Neural cell (in vitro differentiated cells): ENCODE measurements around the gene TGM1.

ENCODE experiments used
- CTCF ChIP-seq: fragments of 450-650 bp; IDR thresholded peaks from 2 replicates; pipeline ENCODE4 v1.5.1; 2014; ENCODE audit warnings: antibody characterized with exemption, mild to moderate bottlenecking, moderate library complexity; ENCODE audit not compliant: poor library complexity, severe bottlenecking
- EP300 ChIP-seq: fragments of 450-650 bp; conservative IDR thresholded peaks from 2 replicates; pipeline ENCODE4 v1.6.1; 2014; ENCODE audit warnings: antibody characterized with exemption, mild to moderate bottlenecking, moderate library complexity; ENCODE audit not compliant: poor library complexity, severe bottlenecking
- EZH2 ChIP-seq: fragments of 200-600, 300-800 bp; shearing (Covaris generic), sonication (generic); IDR thresholded peaks from 2 replicates; pipeline ENCODE4 v1.6.1; 2014; ENCODE audit warnings: antibody characterized with exemption, low read length, borderline replicate concordance, mild to moderate bottlenecking; ENCODE audit not compliant: insufficient read depth, poor library complexity, severe bottlenecking
- POLR2AphosphoS5 ChIP-seq: IDR thresholded peaks from 2 replicates; pipeline ENCODE4 v1.6.1; 2012
- RAD21 ChIP-seq: fragments of 450-650 bp; conservative IDR thresholded peaks from 2 replicates; pipeline ENCODE4 v1.6.1; 2014; ENCODE audit warnings: antibody characterized with exemption, mild to moderate bottlenecking, moderate library complexity
- SMC3 ChIP-seq: fragments of 450-650 bp; conservative IDR thresholded peaks from 2 replicates; pipeline ENCODE4 v1.6.1; 2014; ENCODE audit warnings: antibody characterized with exemption, mild to moderate bottlenecking, moderate library complexity; ENCODE audit not compliant: poor library complexity

- peak; percentile 61 for TF ChIP-seq CTCF
- TF ChIP-seq POLR2AphosphoS5 = no peak
- TF ChIP-seq EP300 = no peak
- no peak for TF ChIP-seq EZH2
- TF ChIP-seq RAD21 = peak; percentile 29
- TF ChIP-seq SMC3 = peak; percentile 60
Measured at GRCh38 chr14:24297190-24297964, 34.4 kb upstream of the TGM1 start.
